GM19468 (cell line): ENCODE data around the gene GHRHR.

Source experiments
- ATAC-seq: cut with Tn5 transposase; IDR thresholded peaks from one replicate; pipeline ENCODE4 v1.9.1; 2021; ENCODE audit warnings: mild to moderate bottlenecking, moderate library complexity, moderate number of reproducible peaks; ENCODE audit not compliant: unreplicated experiment; ENCODE audit errors: extremely low read depth

GHRHR gene

GRCh38 chr7:30998180-30998579 is 34.4 kb downstream of the GHRHR start:
- ATAC-seq, result no peak

GRCh38 chr7:31000161-31000693 is 36.5 kb downstream of the GHRHR start:
- ATAC-seq, result no peak

- no peak for ATAC-seq
These were observed 37.0 kb downstream of the GHRHR start for GRCh38 chr7:31000779-31001178.

GRCh38 chr7:31002256-31002655 is 38.5 kb downstream of the GHRHR start:
- no peak for ATAC-seq

GRCh38 chr7:31003097-31003496 is 39.3 kb downstream of the GHRHR start:
- no peak for ATAC-seq

- ATAC-seq, result no peak
These were observed 40.0 kb downstream of the GHRHR start for GRCh38 chr7:31003721-31004120.

GRCh38 chr7:31004393-31004792 is 40.6 kb downstream of the GHRHR start:
- no peak for ATAC-seq

- ATAC-seq, result no peak
These were observed 43.1 kb downstream of the GHRHR start for GRCh38 chr7:31006857-31007256.

GRCh38 chr7:31007634-31008033 is 43.9 kb downstream of the GHRHR start:
- no peak for ATAC-seq

- ATAC-seq, result no peak
These were observed 51.1 kb downstream of the GHRHR start for GRCh38 chr7:31014826-31015225.

GRCh38 chr7:31017032-31017675 is 53.4 kb downstream of the GHRHR start:
- no peak for ATAC-seq

- no peak for ATAC-seq
These were observed 54.0 kb downstream of the GHRHR start for GRCh38 chr7:31017721-31018120.

- ATAC-seq, result no peak
These were observed 55.8 kb downstream of the GHRHR start for GRCh38 chr7:31019509-31019908.

GRCh38 chr7:31020161-31020560 is 56.4 kb downstream of the GHRHR start:
- no peak for ATAC-seq

- no peak for ATAC-seq
These were observed 56.9 kb downstream of the GHRHR start for GRCh38 chr7:31020652-31021051.

- ATAC-seq, result no peak
These were observed 58.4 kb downstream of the GHRHR start for GRCh38 chr7:31022117-31022516.

- no peak for ATAC-seq
These were observed 59.0 kb downstream of the GHRHR start for GRCh38 chr7:31022726-31023125.

GRCh38 chr7:31023877-31024276 is 60.1 kb downstream of the GHRHR start:
- ATAC-seq, result no peak

- no peak for ATAC-seq
These were observed 63.6 kb downstream of the GHRHR start for GRCh38 chr7:31027161-31027965.

GRCh38 chr7:31028006-31028405 is 64.3 kb downstream of the GHRHR start:
- no peak for ATAC-seq

- no peak for ATAC-seq
These were observed 64.8 kb downstream of the GHRHR start for GRCh38 chr7:31028417-31028992.
